K562 (cell line): ENCODE results near the gene UBE2M. TPM values are rescaled to one million over a fixed set of nuclear protein-coding genes. Genes with fewer than 3 reads are reported as not detected.

ENCODE experiments used
- ATF6 ChIP-seq: sonication (generic); formaldehyde crosslinking; IDR thresholded peaks from 2 replicates; pipeline ENCODE4 v1.4.0; 2020; ENCODE audit warnings: mild to moderate bottlenecking, missing genetic modification reagents
- BDP1 ChIP-seq: IDR thresholded peaks from 3 replicates; pipeline ENCODE4 v1.6.1; 2011; ENCODE audit not compliant: insufficient read length, insufficient read depth
- E2F6 ChIP-seq, 2 experiments: IDR thresholded peaks; 2 replicates each; pipeline ENCODE4 v1.6.1; 2011; ENCODE audit warnings: borderline replicate concordance in 1 of 2, control low read depth in 1 of 2, low read depth in 1 of 2, low read length in 1 of 2, mild to moderate bottlenecking in 1 of 2, mixed read lengths in 1 of 2, moderate library complexity in 1 of 2; ENCODE audit not compliant: insufficient read depth in 1 of 2, insufficient read length in 1 of 2, poor library complexity in 1 of 2, severe bottlenecking in 1 of 2; ENCODE audit errors: extremely low read depth in 1 of 2
- POLR3A ChIP-seq: IDR thresholded peaks from 2 replicates; pipeline ENCODE4 v1.6.1; 2011; ENCODE audit warnings: borderline replicate concordance, mild to moderate bottlenecking, moderate library complexity; ENCODE audit not compliant: insufficient read length, insufficient read depth; ENCODE audit errors: extremely low read depth
- ZNF449 ChIP-seq: fragments of 250-450 bp; sonication (Bioruptor Pico); IDR thresholded peaks from 2 replicates; pipeline ENCODE4 v1.8.0; 2022; ENCODE audit warnings: moderate library complexity, mild to moderate bottlenecking, inconsistent platforms
- polyA plus RNA-seq, 8 experiments: library from polyadenylated mRNA; depleted of rRNA in 4 of 8; stranded (reverse) in 5 of 8; unstranded in 3 of 8; fragments of >200 nt; fragmentation: Nextera tagmentation in 2 of 8; fragmentation: Illumina TruSeq in 1 of 8; extraction: Ambion mirVana in 2 of 8; extraction: Trizol in 1 of 8; gene quantifications; 2 replicates each; pipeline versions ENCODE4 v1.2.1 to v1.2.3, GENCODE V29; 2011 to 2014; ENCODE audit warnings: inconsistent platforms in 1 of 8, missing spikeins in 1 of 8
- total RNA-seq, 7 experiments: library from RNA; depleted of rRNA in 6 of 7; stranded (reverse); fragments of >200 nt in 6 of 7; fragmentation: Illumina TruSeq in 2 of 7; extraction: Trizol in 2 of 7; gene quantifications; 2 replicates each; pipeline versions ENCODE4 v1.2.1 to v1.2.3, GENCODE V29; 2011 to 2021; ENCODE audit warnings: low replicate concordance in 1 of 7
- TF ChIP-seq, protein P1 (sequence below): fragments of 200-600 bp; sonication (generic); IDR thresholded peaks from one replicate; pipeline ENCODE4 v1.6.1; 2012; ENCODE audit warnings: mild to moderate bottlenecking, low read depth, low read length, inconsistent platforms

Gene UBE2M
- total and polyA plus RNA-seq, 9 of the 15 experiments (the other 6 are each of a cell fraction or from before 2014, with no cell fraction given): 0.92 to 163 (median 85.7) TPM

DNA sequence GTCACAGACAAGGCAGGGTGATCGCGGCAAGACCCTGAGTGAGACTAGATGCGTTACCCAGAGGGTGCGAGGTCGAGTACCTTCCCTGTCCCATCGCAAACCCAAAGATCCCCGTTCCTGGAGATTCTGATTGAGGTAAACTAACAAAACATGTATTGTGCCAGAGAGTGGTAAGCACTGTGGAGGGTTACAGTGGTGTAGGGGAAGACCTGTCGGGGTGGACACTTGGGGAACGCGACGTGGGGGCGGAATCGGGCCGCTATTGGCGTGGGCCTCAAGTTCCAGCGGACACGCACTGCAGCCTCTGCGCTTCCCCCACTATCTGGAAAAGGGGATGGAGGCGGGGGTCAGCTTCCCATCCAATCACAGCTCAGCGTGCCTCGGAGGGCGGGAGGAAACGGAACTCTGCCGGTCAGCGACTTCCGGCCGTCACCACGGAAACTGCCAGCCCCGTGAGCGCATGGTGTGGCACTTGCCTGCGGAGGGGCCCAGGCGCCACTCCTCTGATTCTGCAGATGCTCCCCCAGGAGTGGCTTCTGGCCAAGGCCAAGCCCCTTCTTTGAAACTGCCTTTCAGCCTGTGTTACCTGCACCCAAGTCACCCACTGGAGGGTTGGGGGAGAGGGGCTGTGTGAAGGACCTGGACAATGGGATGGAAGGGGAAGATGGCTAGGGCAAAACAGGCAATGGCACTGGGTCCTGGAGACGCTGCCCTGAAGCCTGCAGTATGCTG, 1.0 kb upstream of the UBE2M start (continued):
- TF ChIP-seq ATF6 (CRISPR knock-in tag): no peak
- TF ChIP-seq BDP1: no peak
- no peak for TF ChIP-seq POLR3A
- TF ChIP-seq, protein P1, sequence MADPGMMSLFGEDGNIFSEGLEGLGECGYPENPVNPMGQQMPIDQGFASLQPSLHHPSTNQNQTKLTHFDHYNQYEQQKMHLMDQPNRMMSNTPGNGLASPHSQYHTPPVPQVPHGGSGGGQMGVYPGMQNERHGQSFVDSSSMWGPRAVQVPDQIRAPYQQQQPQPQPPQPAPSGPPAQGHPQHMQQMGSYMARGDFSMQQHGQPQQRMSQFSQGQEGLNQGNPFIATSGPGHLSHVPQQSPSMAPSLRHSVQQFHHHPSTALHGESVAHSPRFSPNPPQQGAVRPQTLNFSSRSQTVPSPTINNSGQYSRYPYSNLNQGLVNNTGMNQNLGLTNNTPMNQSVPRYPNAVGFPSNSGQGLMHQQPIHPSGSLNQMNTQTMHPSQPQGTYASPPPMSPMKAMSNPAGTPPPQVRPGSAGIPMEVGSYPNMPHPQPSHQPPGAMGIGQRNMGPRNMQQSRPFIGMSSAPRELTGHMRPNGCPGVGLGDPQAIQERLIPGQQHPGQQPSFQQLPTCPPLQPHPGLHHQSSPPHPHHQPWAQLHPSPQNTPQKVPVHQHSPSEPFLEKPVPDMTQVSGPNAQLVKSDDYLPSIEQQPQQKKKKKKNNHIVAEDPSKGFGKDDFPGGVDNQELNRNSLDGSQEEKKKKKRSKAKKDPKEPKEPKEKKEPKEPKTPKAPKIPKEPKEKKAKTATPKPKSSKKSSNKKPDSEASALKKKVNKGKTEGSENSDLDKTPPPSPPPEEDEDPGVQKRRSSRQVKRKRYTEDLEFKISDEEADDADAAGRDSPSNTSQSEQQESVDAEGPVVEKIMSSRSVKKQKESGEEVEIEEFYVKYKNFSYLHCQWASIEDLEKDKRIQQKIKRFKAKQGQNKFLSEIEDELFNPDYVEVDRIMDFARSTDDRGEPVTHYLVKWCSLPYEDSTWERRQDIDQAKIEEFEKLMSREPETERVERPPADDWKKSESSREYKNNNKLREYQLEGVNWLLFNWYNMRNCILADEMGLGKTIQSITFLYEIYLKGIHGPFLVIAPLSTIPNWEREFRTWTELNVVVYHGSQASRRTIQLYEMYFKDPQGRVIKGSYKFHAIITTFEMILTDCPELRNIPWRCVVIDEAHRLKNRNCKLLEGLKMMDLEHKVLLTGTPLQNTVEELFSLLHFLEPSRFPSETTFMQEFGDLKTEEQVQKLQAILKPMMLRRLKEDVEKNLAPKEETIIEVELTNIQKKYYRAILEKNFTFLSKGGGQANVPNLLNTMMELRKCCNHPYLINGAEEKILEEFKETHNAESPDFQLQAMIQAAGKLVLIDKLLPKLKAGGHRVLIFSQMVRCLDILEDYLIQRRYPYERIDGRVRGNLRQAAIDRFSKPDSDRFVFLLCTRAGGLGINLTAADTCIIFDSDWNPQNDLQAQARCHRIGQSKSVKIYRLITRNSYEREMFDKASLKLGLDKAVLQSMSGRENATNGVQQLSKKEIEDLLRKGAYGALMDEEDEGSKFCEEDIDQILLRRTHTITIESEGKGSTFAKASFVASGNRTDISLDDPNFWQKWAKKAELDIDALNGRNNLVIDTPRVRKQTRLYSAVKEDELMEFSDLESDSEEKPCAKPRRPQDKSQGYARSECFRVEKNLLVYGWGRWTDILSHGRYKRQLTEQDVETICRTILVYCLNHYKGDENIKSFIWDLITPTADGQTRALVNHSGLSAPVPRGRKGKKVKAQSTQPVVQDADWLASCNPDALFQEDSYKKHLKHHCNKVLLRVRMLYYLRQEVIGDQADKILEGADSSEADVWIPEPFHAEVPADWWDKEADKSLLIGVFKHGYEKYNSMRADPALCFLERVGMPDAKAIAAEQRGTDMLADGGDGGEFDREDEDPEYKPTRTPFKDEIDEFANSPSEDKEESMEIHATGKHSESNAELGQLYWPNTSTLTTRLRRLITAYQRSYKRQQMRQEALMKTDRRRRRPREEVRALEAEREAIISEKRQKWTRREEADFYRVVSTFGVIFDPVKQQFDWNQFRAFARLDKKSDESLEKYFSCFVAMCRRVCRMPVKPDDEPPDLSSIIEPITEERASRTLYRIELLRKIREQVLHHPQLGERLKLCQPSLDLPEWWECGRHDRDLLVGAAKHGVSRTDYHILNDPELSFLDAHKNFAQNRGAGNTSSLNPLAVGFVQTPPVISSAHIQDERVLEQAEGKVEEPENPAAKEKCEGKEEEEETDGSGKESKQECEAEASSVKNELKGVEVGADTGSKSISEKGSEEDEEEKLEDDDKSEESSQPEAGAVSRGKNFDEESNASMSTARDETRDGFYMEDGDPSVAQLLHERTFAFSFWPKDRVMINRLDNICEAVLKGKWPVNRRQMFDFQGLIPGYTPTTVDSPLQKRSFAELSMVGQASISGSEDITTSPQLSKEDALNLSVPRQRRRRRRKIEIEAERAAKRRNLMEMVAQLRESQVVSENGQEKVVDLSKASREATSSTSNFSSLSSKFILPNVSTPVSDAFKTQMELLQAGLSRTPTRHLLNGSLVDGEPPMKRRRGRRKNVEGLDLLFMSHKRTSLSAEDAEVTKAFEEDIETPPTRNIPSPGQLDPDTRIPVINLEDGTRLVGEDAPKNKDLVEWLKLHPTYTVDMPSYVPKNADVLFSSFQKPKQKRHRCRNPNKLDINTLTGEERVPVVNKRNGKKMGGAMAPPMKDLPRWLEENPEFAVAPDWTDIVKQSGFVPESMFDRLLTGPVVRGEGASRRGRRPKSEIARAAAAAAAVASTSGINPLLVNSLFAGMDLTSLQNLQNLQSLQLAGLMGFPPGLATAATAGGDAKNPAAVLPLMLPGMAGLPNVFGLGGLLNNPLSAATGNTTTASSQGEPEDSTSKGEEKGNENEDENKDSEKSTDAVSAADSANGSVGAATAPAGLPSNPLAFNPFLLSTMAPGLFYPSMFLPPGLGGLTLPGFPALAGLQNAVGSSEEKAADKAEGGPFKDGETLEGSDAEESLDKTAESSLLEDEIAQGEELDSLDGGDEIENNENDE: no peak
- no peak for TF ChIP-seq ZNF449 (CRISPR knock-in tag)
- peak; percentile 99 for TF ChIP-seq E2F6 (IDR thresholded peaks at IDR 0.05; ENCODE audit: borderline replicate concordance in 1 of 2, extremely low read depth in 1 of 2, insufficient read depth in 1 of 2, insufficient read length in 1 of 2, low read depth in 1 of 2, low read length in 1 of 2, poor library complexity in 1 of 2, severe bottlenecking in 1 of 2)
